ENCODE data around the gene LRPAP1. TPM values are rescaled to one million over a fixed set of nuclear protein-coding genes. Genes with fewer than 3 reads are reported as not detected.
A peak's percentile ranks its signal among the peaks of the same experiment; 100 is the strongest.
"Not testable (repeated sequence)": the region's sequence is repeated elsewhere in the genome, so short reads cannot be mapped to it uniquely, and the experiment has no call there.

LRPAP1 gene
- 116 to 121 TPM (median 118 TPM) in 3 replicates for total RNA-seq

- Mint-ChIP-seq H3K4me3 (peak within 1 kb of the TSS; percentile 100), H3K27me3 (ENCODE audit: low read depth) (peaks cover 23% of the 10 kb centered on the region), H3K4me1 (peaks cover 20% of the 10 kb centered on the region), H3K36me3 (peaks cover 3% of the 10 kb centered on the region), H3K9me3 (peaks cover 6% of the 10 kb centered on the region), H3K27ac (peak within 1 kb of the TSS; percentile 98)
- DNase-seq (ENCODE audit: low spot score in 2 of 2, unreplicated experiment in 2 of 2): peak; percentile 95 to 98
- no peak for TF ChIP-seq CTCF (IDR thresholded peaks at IDR 0.05; ENCODE audit: unreplicated experiment)
Measured at GRCh38 chr4:3531879-3532750, at the start of gene LRPAP1. Gene LRPAP1 (minus strand): TSS chr4:3532422. CDS start chr4:3532412, 10 bp downstream.

- not testable (repeated sequence) for H3K36me3 Mint-ChIP-seq; DNase-seq (ENCODE audit: low spot score in 2 of 2, unreplicated experiment in 2 of 2); H3K9me3 Mint-ChIP-seq; H3K27ac Mint-ChIP-seq; H3K4me1 Mint-ChIP-seq; H3K4me3 Mint-ChIP-seq
- peaks cover 37% of the 10 kb centered on the region for H3K27me3 Mint-ChIP-seq (ENCODE audit: low read depth)
Measured at GRCh38 chr4:3581334-3582090, 49.3 kb upstream of the LRPAP1 start.

GRCh38 chr4:3580859-3581258 is 48.6 kb upstream of the LRPAP1 start:
- not testable (repeated sequence) for H3K27ac Mint-ChIP-seq; H3K9me3 Mint-ChIP-seq; H3K4me1 Mint-ChIP-seq; H3K36me3 Mint-ChIP-seq; DNase-seq (ENCODE audit: low spot score in 2 of 2, unreplicated experiment in 2 of 2); H3K4me3 Mint-ChIP-seq
- H3K27me3 Mint-ChIP-seq (ENCODE audit: low read depth): peaks cover 37% of the 10 kb centered on the region

- H3K27ac Mint-ChIP-seq; DNase-seq (ENCODE audit: low spot score in 2 of 2, unreplicated experiment in 2 of 2); H3K9me3 Mint-ChIP-seq; H3K4me1 Mint-ChIP-seq; H3K36me3 Mint-ChIP-seq; H3K4me3 Mint-ChIP-seq: not testable (repeated sequence)
- peaks cover 38% of the 10 kb centered on the region for H3K27me3 Mint-ChIP-seq (ENCODE audit: low read depth)
Measured at GRCh38 chr4:3578527-3579144, 46.4 kb upstream of the LRPAP1 start.

GRCh38 chr4:3578052-3578451 is 45.8 kb upstream of the LRPAP1 start:
- H3K27ac Mint-ChIP-seq; DNase-seq (ENCODE audit: low spot score in 2 of 2, unreplicated experiment in 2 of 2); H3K9me3 Mint-ChIP-seq; H3K4me1 Mint-ChIP-seq; H3K4me3 Mint-ChIP-seq; H3K36me3 Mint-ChIP-seq: not testable (repeated sequence)
- peaks cover 34% of the 10 kb centered on the region for H3K27me3 Mint-ChIP-seq (ENCODE audit: low read depth)

GRCh38 chr4:3577208-3577892 is 45.1 kb upstream of the LRPAP1 start:
- DNase-seq (ENCODE audit: low spot score in 2 of 2, unreplicated experiment in 2 of 2); H3K4me3 Mint-ChIP-seq; H3K4me1 Mint-ChIP-seq; H3K36me3 Mint-ChIP-seq; H3K9me3 Mint-ChIP-seq; H3K27ac Mint-ChIP-seq: not testable (repeated sequence)
- H3K27me3 Mint-ChIP-seq (ENCODE audit: low read depth): peaks cover 33% of the 10 kb centered on the region

GRCh38 chr4:3576533-3577207 is 44.4 kb upstream of the LRPAP1 start:
- not testable (repeated sequence) for H3K36me3 Mint-ChIP-seq, H3K4me1 Mint-ChIP-seq

GRCh38 chr4:3575426-3576369 is 43.5 kb upstream of the LRPAP1 start:
- H3K27ac Mint-ChIP-seq; H3K4me3 Mint-ChIP-seq; H3K4me1 Mint-ChIP-seq; DNase-seq (ENCODE audit: low spot score in 2 of 2, unreplicated experiment in 2 of 2); H3K36me3 Mint-ChIP-seq; H3K9me3 Mint-ChIP-seq: not testable (repeated sequence)
- H3K27me3 Mint-ChIP-seq (ENCODE audit: low read depth): peaks cover 36% of the 10 kb centered on the region

More at GRCh38 chr4:3576533-3577207, 44.4 kb upstream of the LRPAP1 start:
- H3K27me3 Mint-ChIP-seq (ENCODE audit: low read depth): peaks cover 31% of the 10 kb centered on the region
- H3K27ac Mint-ChIP-seq; DNase-seq (ENCODE audit: low spot score in 2 of 2, unreplicated experiment in 2 of 2); H3K4me3 Mint-ChIP-seq; H3K9me3 Mint-ChIP-seq: not testable (repeated sequence)

- H3K4me1 Mint-ChIP-seq; H3K4me3 Mint-ChIP-seq; DNase-seq (ENCODE audit: low spot score in 2 of 2, unreplicated experiment in 2 of 2); H3K27ac Mint-ChIP-seq; H3K9me3 Mint-ChIP-seq; H3K36me3 Mint-ChIP-seq: not testable (repeated sequence)
- peaks cover 31% of the 10 kb centered on the region for H3K27me3 Mint-ChIP-seq (ENCODE audit: low read depth)
Measured at GRCh38 chr4:3574865-3575264, 42.6 kb upstream of the LRPAP1 start.

GRCh38 chr4:3574346-3574745 is 42.1 kb upstream of the LRPAP1 start:
- H3K4me3 Mint-ChIP-seq: not testable (repeated sequence)

More at GRCh38 chr4:3574346-3574745, 42.1 kb upstream of the LRPAP1 start:
- not testable (repeated sequence) for H3K27ac Mint-ChIP-seq; H3K9me3 Mint-ChIP-seq; H3K36me3 Mint-ChIP-seq; H3K4me1 Mint-ChIP-seq; DNase-seq (ENCODE audit: low spot score in 2 of 2, unreplicated experiment in 2 of 2)
- peaks cover 29% of the 10 kb centered on the region for H3K27me3 Mint-ChIP-seq (ENCODE audit: low read depth)

Measured in mesothelial cell of epicardium (in vitro differentiated cells).